ENCODE data around the gene DYNLL2.

GRCh38 chr17:58061672-58062071 is 21.5 kb upstream of the DYNLL2 start:
- TF ChIP-seq CTCF (IDR thresholded peaks at IDR 0.05) (no peak), POLR2A (IDR thresholded peaks at IDR 0.05) (no peak)

All from esophagus squamous epithelium (tissue), 4 donors.